CD4-positive, alpha-beta T cell treated with Interleukin-17A for 4 hours (primary cell): Measurements from ENCODE around the gene WNT16.
"Not testable (repeated sequence)": the region's sequence is repeated elsewhere in the genome, so short reads cannot be mapped to it uniquely, and the experiment has no call there.

ENCODE experiments used
- DNase-seq: peaks from one replicate; pipeline ENCODE4 v3.0.0-alpha.2; 2020; ENCODE audit warnings: mixed read lengths

Gene WNT16

GRCh38 chr7:121307021-121307574 lies 21.7 kb upstream of the WNT16 start:
- DNase-seq: no peak

GRCh38 chr7:121313220-121313792 lies 15.5 kb upstream of the WNT16 start:
- DNase-seq: no peak

GRCh38 chr7:121313793-121314676 lies 14.8 kb upstream of the WNT16 start:
- no peak for DNase-seq

GRCh38 chr7:121315170-121315569 lies 13.6 kb upstream of the WNT16 start:
- DNase-seq: not testable (repeated sequence)

- DNase-seq: no peak
Measured at GRCh38 chr7:121322460-121322859, 6.3 kb upstream of the WNT16 start.

- DNase-seq: no peak
Measured at GRCh38 chr7:121323515-121324302, 5.1 kb upstream of the WNT16 start.

GRCh38 chr7:121327671-121328070 lies 1.1 kb upstream of the WNT16 start:
- no peak for DNase-seq

GRCh38 chr7:121329191-121330052 lies 622 bp downstream of the WNT16 start:
- DNase-seq: no peak

GRCh38 chr7:121330053-121330833 lies 1.4 kb downstream of the WNT16 start:
- DNase-seq: no peak

GRCh38 chr7:121331048-121331447 lies 2.2 kb downstream of the WNT16 start:
- DNase-seq: no peak

- no peak for DNase-seq
Measured at GRCh38 chr7:121331574-121331973, 2.8 kb downstream of the WNT16 start.

GRCh38 chr7:121334376-121334775 lies 5.6 kb downstream of the WNT16 start:
- no peak for DNase-seq

- DNase-seq: no peak
Measured at GRCh38 chr7:121334875-121335648, 6.3 kb downstream of the WNT16 start.

- DNase-seq: no peak
Measured at GRCh38 chr7:121336579-121336978, 7.8 kb downstream of the WNT16 start.

GRCh38 chr7:121337398-121337797 lies 8.6 kb downstream of the WNT16 start:
- no peak for DNase-seq

GRCh38 chr7:121339082-121339481 lies 10.3 kb downstream of the WNT16 start:
- DNase-seq: no peak

GRCh38 chr7:121341933-121342332 lies 13.1 kb downstream of the WNT16 start:
- DNase-seq: no peak

- DNase-seq: no peak
Measured at GRCh38 chr7:121342631-121343030, 13.8 kb downstream of the WNT16 start.

- no peak for DNase-seq
Measured at GRCh38 chr7:121343302-121343701, 14.5 kb downstream of the WNT16 start.

- no peak for DNase-seq
Measured at GRCh38 chr7:121344093-121344492, 15.3 kb downstream of the WNT16 start.

- no peak for DNase-seq
Measured at GRCh38 chr7:121344497-121344896, 15.7 kb downstream of the WNT16 start.
